ENCODE data around the gene TGFB1I1. TPM values are rescaled to one million over a fixed set of nuclear protein-coding genes. Genes with fewer than 3 reads are reported as not detected.
A peak's percentile ranks its signal among the peaks of the same experiment; 100 is the strongest.
"Not testable (repeated sequence)": the region's sequence is repeated elsewhere in the genome, so short reads cannot be mapped to it uniquely, and the experiment has no call there.

TGFB1I1 gene
- total RNA-seq, 3 donors from 2014 or later, result 17.4 to 31.8 (median 30.1) TPM

DNA sequence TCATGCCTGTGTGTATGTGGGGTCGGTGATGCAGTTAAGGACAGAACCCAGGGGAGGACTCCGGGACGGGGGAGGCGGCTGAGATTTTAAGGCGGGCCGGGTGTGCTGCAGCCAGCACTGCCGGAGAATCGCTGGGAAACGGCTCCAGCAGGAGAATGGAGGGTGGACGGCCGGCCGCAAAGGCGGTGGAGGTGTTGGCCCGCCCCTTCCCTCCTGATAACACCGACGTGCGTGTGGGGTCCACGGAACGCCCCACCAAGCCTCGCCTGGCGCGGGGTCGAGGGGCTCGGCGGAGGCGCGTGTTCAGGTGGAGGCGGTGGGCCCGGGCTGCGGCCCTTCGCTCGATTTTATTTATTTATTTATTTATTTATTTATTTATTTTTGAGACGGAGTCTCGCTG, 30.0 kb upstream of the TGFB1I1 start:
- intact Hi-C loops (cut with DNase I; ENCODE audit: low total_unique reads), result loop anchor here (10.0 kb wide), 1 partner anchor 447 kb away; no protein-coding TSS in a partner anchor
- Histone ChIP-seq H3K4me1 (no peaks in the 10 kb centered on the region), H3K9me3 (no peaks in the 10 kb centered on the region), H3K27me3 (no peaks in the 10 kb centered on the region), H3K36me3 (no peaks in the 10 kb centered on the region), H3K4me3 (peak overlapping the region; percentile 60 to 81 (median 69)), H3K27ac (peak overlapping the region; percentile 85 to 95)
- TF ChIP-seq, protein P1, sequence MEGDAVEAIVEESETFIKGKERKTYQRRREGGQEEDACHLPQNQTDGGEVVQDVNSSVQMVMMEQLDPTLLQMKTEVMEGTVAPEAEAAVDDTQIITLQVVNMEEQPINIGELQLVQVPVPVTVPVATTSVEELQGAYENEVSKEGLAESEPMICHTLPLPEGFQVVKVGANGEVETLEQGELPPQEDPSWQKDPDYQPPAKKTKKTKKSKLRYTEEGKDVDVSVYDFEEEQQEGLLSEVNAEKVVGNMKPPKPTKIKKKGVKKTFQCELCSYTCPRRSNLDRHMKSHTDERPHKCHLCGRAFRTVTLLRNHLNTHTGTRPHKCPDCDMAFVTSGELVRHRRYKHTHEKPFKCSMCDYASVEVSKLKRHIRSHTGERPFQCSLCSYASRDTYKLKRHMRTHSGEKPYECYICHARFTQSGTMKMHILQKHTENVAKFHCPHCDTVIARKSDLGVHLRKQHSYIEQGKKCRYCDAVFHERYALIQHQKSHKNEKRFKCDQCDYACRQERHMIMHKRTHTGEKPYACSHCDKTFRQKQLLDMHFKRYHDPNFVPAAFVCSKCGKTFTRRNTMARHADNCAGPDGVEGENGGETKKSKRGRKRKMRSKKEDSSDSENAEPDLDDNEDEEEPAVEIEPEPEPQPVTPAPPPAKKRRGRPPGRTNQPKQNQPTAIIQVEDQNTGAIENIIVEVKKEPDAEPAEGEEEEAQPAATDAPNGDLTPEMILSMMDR (IDR thresholded peaks at IDR 0.05), result no peak
- no peak for TF ChIP-seq POLR2AphosphoS5 (IDR thresholded peaks at IDR 0.05)
- TF ChIP-seq POLR2A (IDR thresholded peaks at IDR 0.05), result no peak
- DNase-seq (ENCODE audit: low spot score in 2 of 2), result no peak

- not testable (repeated sequence) for H3K27ac ChIP-seq; H3K36me3 ChIP-seq; H3K4me3 ChIP-seq; H3K27me3 ChIP-seq; H3K9me3 ChIP-seq; H3K4me1 ChIP-seq; DNase-seq (ENCODE audit: low spot score in 2 of 2)
- intact Hi-C loops (cut with DNase I; ENCODE audit: low total_unique reads), result loop anchor here (10.0 kb wide), 1 partner anchor 451 kb away; no protein-coding TSS in a partner anchor
Observed at GRCh38 chr16:31445931-31446330, 26.0 kb upstream of the TGFB1I1 start.

DNA sequence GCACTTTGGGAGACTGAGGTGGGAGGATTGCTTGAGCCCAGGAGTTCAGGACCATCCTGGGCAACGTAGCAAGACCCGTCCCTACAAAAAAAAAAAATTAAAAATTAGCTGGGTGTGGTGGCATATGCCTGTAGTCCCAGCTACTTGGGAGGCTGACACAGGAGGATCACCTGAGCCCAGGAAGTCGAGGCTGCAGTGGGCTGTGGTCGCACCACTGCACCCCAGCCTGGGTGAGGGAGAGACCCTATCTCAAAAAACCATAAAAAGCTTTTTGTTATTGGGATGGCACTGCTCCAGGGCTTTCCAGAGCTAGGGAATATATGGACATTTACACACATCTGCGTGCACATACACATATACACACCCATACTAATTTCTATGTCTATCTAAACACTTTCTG, 20.8 kb upstream of the TGFB1I1 start:
- Histone ChIP-seq H3K9me3 (no peaks in the 10 kb centered on the region), H3K4me3 (no peak overlapping the region), H3K27me3 (no peaks in the 10 kb centered on the region), H3K36me3 (no peaks in the 10 kb centered on the region), H3K27ac (peak overlapping the region; percentile 22 to 61), H3K4me1 (peaks cover 0 to 16% of the 10 kb centered on the region in 2 donors)
- TF ChIP-seq POLR2AphosphoS5 (IDR thresholded peaks at IDR 0.05) (no peak), POLR2A (IDR thresholded peaks at IDR 0.05) (no peak)
- intact Hi-C loops (cut with DNase I; ENCODE audit: low total_unique reads), result no loop called here
- DNase-seq (ENCODE audit: low spot score in 2 of 2), result no peak

DNA sequence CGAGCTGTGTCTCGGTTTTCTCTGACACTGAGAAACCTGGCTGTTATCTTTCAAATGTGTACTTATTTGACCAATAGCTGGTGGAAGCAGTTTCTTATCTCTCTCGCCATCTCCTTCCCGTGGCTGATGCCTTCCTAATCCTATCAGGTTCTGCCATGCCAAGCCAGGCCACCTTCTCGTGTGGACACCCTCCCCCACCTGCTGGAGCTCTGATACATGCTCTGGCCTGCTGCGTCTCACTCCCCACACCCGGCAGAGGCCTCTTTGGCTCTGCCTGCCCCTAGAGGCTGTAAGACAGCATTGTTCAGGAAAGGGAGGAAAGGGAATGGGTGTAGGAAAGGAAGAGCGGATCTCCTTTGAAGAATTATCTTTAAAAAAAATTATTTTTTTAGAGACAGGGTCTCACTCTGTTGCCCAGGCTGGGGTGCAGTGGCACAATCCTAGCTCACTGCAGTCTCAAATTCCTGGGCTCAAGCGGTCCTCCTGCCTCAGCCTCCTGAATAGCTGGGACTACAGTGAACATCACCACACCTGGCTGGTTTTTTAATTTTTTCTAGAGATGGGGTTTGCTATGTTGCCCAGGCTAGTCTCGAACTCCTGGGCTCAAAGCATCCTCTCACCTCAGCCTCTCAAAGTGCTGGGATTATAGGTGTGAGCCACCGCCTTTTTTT, 20.1 kb upstream of the TGFB1I1 start:
- TF ChIP-seq, protein P1 (IDR thresholded peaks at IDR 0.05), result peak in 2 of 3 donors; percentile 36 to 53
- no peak for TF ChIP-seq POLR2AphosphoS5 (IDR thresholded peaks at IDR 0.05)
- TF ChIP-seq POLR2A (IDR thresholded peaks at IDR 0.05), result no peak
- Histone ChIP-seq H3K36me3 (no peaks in the 10 kb centered on the region), H3K4me1 (peaks cover 0 to 18% of the 10 kb centered on the region in 2 donors), H3K27me3 (no peaks in the 10 kb centered on the region), H3K4me3 (no peak overlapping the region), H3K9me3 (no peaks in the 10 kb centered on the region), H3K27ac (peak overlapping the region; percentile 22 to 61)
- DNase-seq (ENCODE audit: low spot score in 2 of 2), result no peak
- intact Hi-C loops (cut with DNase I; ENCODE audit: low total_unique reads), result no loop called here

GRCh38 chr16:31452631-31453106, 19.3 kb upstream of the TGFB1I1 start:
- Histone ChIP-seq H3K27me3 (no peaks in the 10 kb centered on the region), H3K27ac (peak overlapping the region; percentile 61 to 85), H3K36me3 (no peaks in the 10 kb centered on the region), H3K4me1 (peaks cover under 1 to 25% of the 10 kb centered on the region in 2 donors), H3K4me3 (no peak overlapping the region), H3K9me3 (no peaks in the 10 kb centered on the region)
- intact Hi-C loops (cut with DNase I; ENCODE audit: low total_unique reads), result no loop called here
- TF ChIP-seq, protein P1 (IDR thresholded peaks at IDR 0.05), result no peak
- TF ChIP-seq POLR2AphosphoS5 (IDR thresholded peaks at IDR 0.05), result peak in 1 of 3 donors; percentile 10
- no peak for DNase-seq (ENCODE audit: low spot score in 2 of 2)

Measured in breast epithelium (tissue), 4 donors.